ENCODE results near the gene TAGLN2. TPM values are rescaled to one million over a fixed set of nuclear protein-coding genes. Genes with fewer than 3 reads are reported as not detected.

The TAGLN2 gene
- total and polyA plus RNA-seq, 9 of the 15 experiments (the other 6 are each of a cell fraction or from before 2014, with no cell fraction given), result 192 to 683 (median 455) TPM

- TF ChIP-seq ATF2 (CRISPR knock-in tag; IDR thresholded peaks at IDR 0.05), result no peak
- no peak for TF ChIP-seq RBM25 (IDR thresholded peaks at IDR 0.05; ENCODE audit: low read depth, low read length, severe bottlenecking)
- no peak for TF ChIP-seq SIN3B (IDR thresholded peaks at IDR 0.05; ENCODE audit: low read depth)
- no peak for TF ChIP-seq JUN (IDR thresholded peaks at IDR 0.05; ENCODE audit: borderline replicate concordance, low read depth, low read length)
- TF ChIP-seq JUN (CRISPR knock-in tag; IDR thresholded peaks at IDR 0.05; ENCODE audit: borderline replicate concordance), result no peak
These were observed 28.8 kb downstream of the TAGLN2 start (continued) for GRCh38 chr1:159896546-159896930.

GRCh38 chr1:159895836-159896545 lies 29.3 kb downstream of the TAGLN2 start:
- H3K79me2 ChIP-seq (ENCODE audit: control insufficient read depth, insufficient read depth, low read length), result no peaks in the 10 kb centered on the region
- in situ Hi-C loops (cut with MboI) (no loop called here), intact Hi-C loops (cut with micrococcal nuclease) (no loop called here)
- BruUV-seq (replicated peaks), result no TSS peak
- peak; percentile 55 for FAIRE-seq
- no peak for DNase-seq (ENCODE audit: extremely low read depth in 1 of 4, low spot score in 3 of 4)
- ATAC-seq, result no peak
- 0 out of 5 replicates have a peak, but pooled peaks cover 0 to 4% of the 10 kb centered on the region in 2 experiments for H3K27me3 ChIP-seq (ENCODE audit: control insufficient read depth in 2 of 2, insufficient read depth in 2 of 2, low read length in 2 of 2)
- no peaks in the 10 kb centered on the region for H4K20me1 ChIP-seq (replicated peaks; ENCODE audit: control insufficient read depth, insufficient read depth, low read length)
- no peaks in the 10 kb centered on the region for H3K36me3 ChIP-seq (ENCODE audit: control insufficient read depth, insufficient read depth, low read length)
- H3K9ac ChIP-seq (ENCODE audit: insufficient read depth in 1 of 2, low read depth in 2 of 2, low read length in 2 of 2), result peak overlapping the region in 1 of 2 experiments; percentile 11; a peak in 1 of 4 replicates
- ChIA-PET CTCF (ENCODE audit: low intra/inter-chr PET ratio) (no interaction called here), POLR2A (interaction anchor here (0.5 to 1.4 kb wide), 4 partner anchors 20 to 81 kb away, joined by 3 read pairs; no protein-coding TSS in a partner anchor)
- H3K9me1 ChIP-seq (ENCODE audit: control insufficient read depth, insufficient read depth, low read length), result no peaks in the 10 kb centered on the region
- WGBS (ENCODE audit: insufficient coverage, low coverage, missing lambda C conversion rate), result 38% methylated on average over 6 of the region's 6 CpGs
- peaks cover 15 to 29% of the 10 kb centered on the region in 2 experiments for H3K4me1 ChIP-seq (replicated peaks in 1 of 2; ENCODE audit: control insufficient read depth in 2 of 2, insufficient read depth in 2 of 2, low read length in 2 of 2)
- no peak overlapping the region for H2AFZ ChIP-seq (ENCODE audit: low read depth, low read length)
- H3K9me3 ChIP-seq (replicated peaks; ENCODE audit: control insufficient read depth, insufficient read depth, low read depth, low read length), result no peaks in the 10 kb centered on the region
- 0 out of 2 replicates have a peak overlapping the region, but pooled peaks have one; percentile 27 for H3K4me2 ChIP-seq (ENCODE audit: insufficient read depth, low read length)
- H3K4me3 ChIP-seq, result no peak overlapping the region
- no peak overlapping the region for H3K27ac ChIP-seq (ENCODE audit: extremely low read depth, low read depth, low read length)
- TF ChIP-seq EP400 (IDR thresholded peaks at IDR 0.05) (no peak), ZBTB7A (IDR thresholded peaks at IDR 0.05; ENCODE audit: borderline replicate concordance, control insufficient read depth, low read depth, low read length) (no peak), ZNF695 (CRISPR knock-in tag; IDR thresholded peaks at IDR 0.05) (no peak), ZBTB40 (IDR thresholded peaks at IDR 0.05) (no peak), ZBTB40 (CRISPR knock-in tag; IDR thresholded peaks at IDR 0.05) (no peak)
